Myometrial cell (primary cell): Measurements from ENCODE around the gene CALHM3. TPM values are rescaled to one million over a fixed set of nuclear protein-coding genes. Genes with fewer than 3 reads are reported as not detected.

Experiments used
- total RNA-seq: library from RNA; depleted of rRNA; stranded (reverse); fragments of >200 nt; gene quantifications from 2 replicates; pipeline ENCODE4 v1.2.3, GENCODE V29; 2015

CALHM3 gene, protein sequence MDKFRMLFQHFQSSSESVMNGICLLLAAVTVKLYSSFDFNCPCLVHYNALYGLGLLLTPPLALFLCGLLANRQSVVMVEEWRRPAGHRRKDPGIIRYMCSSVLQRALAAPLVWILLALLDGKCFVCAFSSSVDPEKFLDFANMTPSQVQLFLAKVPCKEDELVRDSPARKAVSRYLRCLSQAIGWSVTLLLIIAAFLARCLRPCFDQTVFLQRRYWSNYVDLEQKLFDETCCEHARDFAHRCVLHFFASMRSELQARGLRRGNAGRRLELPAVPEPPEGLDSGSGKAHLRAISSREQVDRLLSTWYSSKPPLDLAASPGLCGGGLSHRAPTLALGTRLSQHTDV
- not detected in 2 replicates for total RNA-seq

DNA sequence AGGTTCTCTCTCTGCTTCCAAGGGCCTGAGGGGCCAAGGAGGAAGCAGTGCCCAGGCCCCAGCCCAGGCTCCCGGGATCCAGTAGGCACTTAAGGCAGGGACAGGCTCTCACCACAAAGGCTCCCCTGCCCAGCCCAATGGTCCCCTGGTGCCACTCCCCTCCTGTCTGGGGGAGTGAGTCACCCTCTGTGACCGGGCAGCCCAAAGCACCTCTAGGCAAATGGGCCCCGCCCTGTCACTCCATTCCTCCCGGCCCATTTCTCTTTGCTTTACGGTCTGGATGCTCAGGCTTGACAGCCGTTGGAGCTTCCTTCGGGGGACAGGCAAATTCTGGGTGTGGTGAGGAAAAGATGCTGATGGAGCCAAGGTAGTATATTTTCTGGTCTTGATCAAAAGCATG is at the start of gene CALHM3:
Gene CALHM3 (minus strand): TSS at position 106 of the 400 bp plus-strand sequence. CDS start 208 bp downstream, outside the sequence.

DNA sequence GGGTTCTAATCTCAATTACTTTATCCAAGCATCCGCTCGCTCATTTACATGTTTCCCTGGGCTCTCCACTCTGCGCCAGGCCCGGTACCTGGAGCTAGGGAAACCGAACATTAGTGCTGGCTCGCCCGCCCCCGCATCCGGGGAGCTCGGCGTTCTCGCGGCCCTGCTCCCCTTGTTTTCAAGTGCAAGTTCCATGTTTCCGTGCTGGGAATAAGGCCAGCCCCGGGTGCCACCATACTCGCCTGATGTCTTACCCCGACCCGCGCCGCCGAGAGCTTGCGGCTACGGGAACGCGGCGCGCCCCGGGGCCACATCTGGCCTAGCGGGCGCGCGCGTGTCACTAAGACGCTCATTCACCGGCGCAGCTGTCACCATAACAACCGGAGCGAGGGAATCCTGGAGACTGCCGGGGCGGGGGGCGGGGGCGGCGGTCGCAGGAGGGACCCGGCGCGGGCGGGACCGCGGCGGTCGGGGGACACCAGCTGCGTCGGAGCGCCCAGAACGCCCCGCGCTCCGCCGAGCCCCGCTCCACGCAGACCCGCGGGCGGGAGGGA is 14.4 kb upstream of the CALHM3 start, which contains the start of gene NEURL1:
Gene NEURL1 (plus strand): TSS at position 344 of the 554 bp plus-strand sequence. CDS start 683 bp downstream, outside the sequence.

DNA sequence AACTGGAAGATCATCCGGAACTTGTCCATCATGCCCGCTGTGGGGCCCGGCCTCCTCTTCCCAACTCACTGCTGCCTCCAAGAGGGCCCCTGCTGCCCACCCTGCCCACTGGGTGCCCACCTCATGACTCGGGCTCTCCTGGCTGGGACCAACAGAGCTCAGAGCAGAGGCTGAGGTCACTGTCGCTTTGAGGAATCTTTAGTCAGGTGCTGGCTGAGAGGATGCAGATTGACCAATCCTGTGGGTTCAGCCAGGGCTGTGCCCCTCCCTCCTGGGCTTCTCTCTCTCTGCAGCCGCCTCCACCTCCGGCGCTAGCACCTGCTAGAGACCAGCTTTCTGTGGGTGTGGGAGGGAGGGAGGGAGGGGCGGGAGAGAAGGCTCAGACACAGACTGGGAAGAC is 20.3 kb downstream of the CALHM3 start, which contains the start of gene CALHM1:
Gene CALHM1 (minus strand): TSS at position 181 of the 400 bp plus-strand sequence. CDS start 149 bp downstream, at position 32.

DNA sequence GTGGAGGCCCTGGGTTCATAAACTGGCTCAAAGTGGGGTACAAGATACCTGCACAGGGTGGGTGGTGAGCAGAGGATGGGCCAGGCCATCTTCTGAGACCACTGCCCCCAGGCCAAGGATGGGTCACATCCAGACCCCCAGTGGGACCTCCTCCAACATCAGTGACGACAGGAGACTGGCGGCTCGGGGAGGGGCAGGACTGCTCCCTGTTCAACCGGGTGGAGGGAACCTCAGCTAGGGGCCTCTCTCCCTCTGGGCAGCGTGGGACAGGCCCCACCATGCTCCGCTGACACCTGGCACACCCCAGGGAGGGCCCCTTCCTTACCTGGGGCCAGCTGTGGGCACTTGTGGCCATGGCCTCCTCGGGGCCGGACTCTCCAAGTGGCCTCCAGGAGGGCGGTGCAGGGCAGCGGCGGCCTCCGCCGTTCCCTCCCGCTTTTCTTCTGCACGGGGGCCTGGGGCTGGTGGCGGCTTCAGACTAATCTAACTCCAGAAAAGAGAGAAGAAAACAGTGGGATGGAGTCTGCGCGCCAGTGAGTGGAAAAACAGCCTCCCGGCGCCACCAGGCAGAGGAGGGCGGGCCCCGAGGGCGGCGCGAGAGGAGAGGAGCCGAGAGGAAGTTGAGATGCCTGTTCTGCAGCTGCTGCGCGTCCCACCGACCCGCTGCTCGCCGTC is 27.1 kb downstream of the CALHM3 start, which contains the start of gene CALHM2:
Gene CALHM2 (minus strand): TSS at position 540 of the 675 bp plus-strand sequence. CDS start 2,429 bp downstream, outside the sequence.

Other genes with a start within 250 kb of the CALHM3 start
- gene RPEL1, start 233.4 kb downstream of the CALHM3 start, total RNA-seq = under 0.01 TPM in 1 of 2 replicates, not detected in the other
- gene INA, start 202.1 kb downstream of the CALHM3 start, total RNA-seq = 1.2 and 1.7 TPM in 2 replicates
- 6.9 and 10.5 TPM in 2 replicates for gene PCGF6, start 128.1 kb downstream of the CALHM3 start, total RNA-seq
- gene TAF5, start 111.3 kb downstream of the CALHM3 start, total RNA-seq = 2.9 and 5.1 TPM in 2 replicates
- gene ATP5MK, start 82.8 kb downstream of the CALHM3 start, total RNA-seq = 360 and 413 TPM in 2 replicates
- 22.2 and 22.7 TPM in 2 replicates for gene PDCD11, start 82.6 kb downstream of the CALHM3 start, total RNA-seq
- 38.6 and 52.5 TPM in 2 replicates for gene CALHM2, start 26.9 kb downstream of the CALHM3 start, total RNA-seq
- gene CALHM1, start 20.3 kb downstream of the CALHM3 start, total RNA-seq = not detected in 2 replicates
- gene NEURL1, start 14.5 kb upstream of the CALHM3 start, total RNA-seq = not detected in 2 replicates